Mucosa of stomach (tissue), 1 donor: Measurements from ENCODE around the gene GDAP2.

Experiments
- H3K27me3 ChIP-seq: one replicate; pipeline ENCODE4 v1.7.0; 2013; ENCODE audit warnings: mild to moderate bottlenecking, low read length; ENCODE audit not compliant: control insufficient read depth, insufficient read depth
- H3K36me3 ChIP-seq: one replicate; pipeline ENCODE4 v1.7.0; 2013; ENCODE audit warnings: low read length; ENCODE audit not compliant: control insufficient read depth, insufficient read depth
- H3K4me1 ChIP-seq: one replicate; pipeline ENCODE4 v1.7.0; 2013; ENCODE audit warnings: mild to moderate bottlenecking, low read length; ENCODE audit not compliant: control insufficient read depth, insufficient read depth
- H3K4me3 ChIP-seq: one replicate; pipeline ENCODE4 v1.7.0; 2013; ENCODE audit warnings: low read length
- H3K9ac ChIP-seq: one replicate; pipeline ENCODE4 v1.7.0; 2013; ENCODE audit warnings: mild to moderate bottlenecking, low read length, moderate library complexity
- H3K9me3 ChIP-seq: one replicate; pipeline ENCODE4 v1.7.0; 2013; ENCODE audit warnings: mild to moderate bottlenecking, low read length, moderate library complexity; ENCODE audit not compliant: control insufficient read depth
- donor health status: Pancreatic carcinoma.

Gene GDAP2

GRCh38 chr1:117832453-117832852, 97.0 kb downstream of the GDAP2 start:
- H3K4me3 ChIP-seq = no peak overlapping the region
- H3K36me3 ChIP-seq = no peaks in the 10 kb centered on the region
- no peaks in the 10 kb centered on the region for H3K27me3 ChIP-seq
- no peaks in the 10 kb centered on the region for H3K9me3 ChIP-seq
- no peak overlapping the region for H3K9ac ChIP-seq
- H3K4me1 ChIP-seq = no peaks in the 10 kb centered on the region

GRCh38 chr1:117830222-117830621, 99.2 kb downstream of the GDAP2 start:
- H3K9ac ChIP-seq = no peak overlapping the region
- no peak overlapping the region for H3K4me3 ChIP-seq
- no peaks in the 10 kb centered on the region for H3K36me3 ChIP-seq
- no peaks in the 10 kb centered on the region for H3K9me3 ChIP-seq
- peaks cover 10% of the 10 kb centered on the region for H3K4me1 ChIP-seq
- no peaks in the 10 kb centered on the region for H3K27me3 ChIP-seq

DNA sequence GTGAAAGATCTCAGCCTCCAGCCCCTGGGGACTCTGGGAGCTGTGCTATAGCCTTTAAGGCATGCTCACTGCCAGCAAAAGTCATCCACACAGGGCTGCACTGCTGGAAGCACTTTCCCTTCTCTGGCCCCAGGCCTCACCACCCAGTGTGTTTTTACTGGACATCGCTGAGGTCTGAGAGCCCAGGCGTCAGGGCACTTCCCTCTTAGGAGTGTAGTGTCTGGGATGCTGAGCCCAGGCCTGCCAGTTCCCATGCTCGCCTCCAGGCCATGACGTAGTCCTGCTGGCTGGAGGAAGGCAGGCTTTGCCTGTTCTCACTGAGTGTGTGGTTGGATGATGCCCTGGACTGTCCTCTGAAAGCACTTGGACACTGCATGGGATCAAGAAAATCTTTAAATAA, 101.2 kb downstream of the GDAP2 start:
- Histone ChIP-seq H3K4me3 (no peak overlapping the region), H3K27me3 (no peaks in the 10 kb centered on the region), H3K36me3 (no peaks in the 10 kb centered on the region), H3K9me3 (no peaks in the 10 kb centered on the region), H3K4me1 (peaks cover 20% of the 10 kb centered on the region), H3K9ac (no peak overlapping the region)

DNA sequence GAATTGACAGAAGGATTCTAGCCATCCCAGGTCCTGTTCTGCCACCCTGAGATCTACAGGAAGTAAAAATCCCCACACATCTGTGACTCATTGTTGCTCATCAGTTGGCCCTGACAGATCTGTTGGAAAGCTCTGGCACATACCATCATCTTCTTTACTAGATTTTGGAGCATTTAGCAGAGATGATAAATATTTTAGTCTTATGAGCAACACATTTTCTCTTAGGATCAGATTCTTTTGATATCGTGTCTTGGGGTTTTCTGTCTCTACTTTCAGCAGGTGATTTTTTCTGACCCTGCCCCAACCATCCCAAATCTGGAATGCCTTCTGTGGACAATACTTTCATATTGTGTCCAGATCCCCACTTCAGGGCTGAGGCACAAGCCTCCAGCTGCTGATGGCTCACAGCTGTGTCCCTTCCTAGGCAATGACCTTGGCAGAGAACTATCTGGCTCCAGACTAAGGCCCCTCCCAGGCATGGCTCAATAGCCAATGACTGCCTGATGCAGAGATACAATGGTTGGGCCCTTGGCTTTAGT, 102.8 kb downstream of the GDAP2 start:
- no peaks in the 10 kb centered on the region for H3K27me3 ChIP-seq
- peaks cover 26% of the 10 kb centered on the region for H3K4me1 ChIP-seq
- no peaks in the 10 kb centered on the region for H3K36me3 ChIP-seq
- H3K9me3 ChIP-seq = no peaks in the 10 kb centered on the region
- no peak overlapping the region for H3K9ac ChIP-seq
- H3K4me3 ChIP-seq = no peak overlapping the region

DNA sequence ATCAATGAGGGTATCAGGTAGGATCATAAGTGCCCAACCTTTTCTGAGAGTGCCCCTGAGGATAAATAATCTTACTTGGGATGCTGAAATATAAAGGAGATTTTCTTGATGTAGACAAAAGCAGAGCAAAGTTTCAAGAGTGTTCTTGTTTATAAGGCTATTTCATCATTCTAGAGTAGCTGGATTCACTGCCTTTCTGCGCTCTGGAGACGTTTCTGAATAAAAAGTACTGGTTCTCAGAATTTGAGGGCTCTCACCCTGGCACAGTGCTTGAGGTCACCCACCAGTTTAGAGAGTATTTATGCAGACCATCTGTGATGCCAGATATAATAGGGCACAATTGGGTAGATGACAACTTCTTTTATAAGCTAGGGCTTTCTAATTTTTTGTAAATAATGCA, 103.3 kb downstream of the GDAP2 start:
- H3K9ac ChIP-seq = no peak overlapping the region
- H3K4me1 ChIP-seq = peaks cover 31% of the 10 kb centered on the region
- no peak overlapping the region for H3K4me3 ChIP-seq
- H3K36me3 ChIP-seq = no peaks in the 10 kb centered on the region
- H3K9me3 ChIP-seq = no peaks in the 10 kb centered on the region
- H3K27me3 ChIP-seq = no peaks in the 10 kb centered on the region

- Histone ChIP-seq H3K4me1 (peaks cover 38% of the 10 kb centered on the region), H3K9me3 (no peaks in the 10 kb centered on the region), H3K36me3 (no peaks in the 10 kb centered on the region), H3K27me3 (no peaks in the 10 kb centered on the region), H3K9ac (no peak overlapping the region), H3K4me3 (no peak overlapping the region)
These were observed 104.0 kb downstream of the GDAP2 start for GRCh38 chr1:117825414-117825813.

- Histone ChIP-seq H3K4me3 (no peak overlapping the region), H3K4me1 (peaks cover 38% of the 10 kb centered on the region), H3K27me3 (no peaks in the 10 kb centered on the region), H3K36me3 (no peaks in the 10 kb centered on the region), H3K9ac (no peak overlapping the region), H3K9me3 (no peaks in the 10 kb centered on the region)
These were observed 104.8 kb downstream of the GDAP2 start for GRCh38 chr1:117824616-117825015.

DNA sequence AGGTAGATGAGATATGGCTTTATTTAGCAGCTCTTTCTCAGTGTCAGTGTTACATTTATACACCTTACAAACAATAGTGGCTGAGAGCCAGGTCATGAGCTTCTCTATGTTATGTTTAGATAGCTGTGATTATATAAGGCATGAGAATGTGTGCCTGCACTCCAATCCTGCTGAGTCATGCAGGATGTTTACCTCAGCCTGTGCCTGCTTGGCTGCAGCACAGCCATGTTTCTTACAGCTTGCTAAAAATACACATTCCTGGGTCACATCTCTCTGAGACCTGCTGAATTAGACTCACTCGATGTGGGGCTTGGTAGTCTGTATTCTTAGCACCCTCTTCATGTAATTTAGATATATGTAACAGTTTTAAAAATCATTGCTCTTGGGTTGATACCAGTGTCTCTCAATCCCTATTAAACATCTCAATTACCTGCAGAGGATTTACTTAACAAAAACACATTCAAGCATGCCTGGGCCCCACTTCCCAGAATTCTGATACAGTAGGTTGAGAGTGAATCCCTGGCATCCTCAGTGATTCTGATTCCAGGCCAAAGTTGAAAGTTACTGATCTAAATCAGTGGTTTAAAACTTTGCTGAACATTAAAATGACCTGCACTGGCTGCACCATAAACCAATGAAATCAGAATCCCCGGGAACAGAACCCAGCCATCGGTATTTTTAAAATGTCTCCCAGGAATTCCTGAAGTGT, 107.5 kb downstream of the GDAP2 start:
- no peaks in the 10 kb centered on the region for H3K27me3 ChIP-seq
- peaks cover 38% of the 10 kb centered on the region for H3K4me1 ChIP-seq
- no peaks in the 10 kb centered on the region for H3K36me3 ChIP-seq
- H3K9ac ChIP-seq = no peak overlapping the region
- H3K4me3 ChIP-seq = no peak overlapping the region
- H3K9me3 ChIP-seq = no peaks in the 10 kb centered on the region

DNA sequence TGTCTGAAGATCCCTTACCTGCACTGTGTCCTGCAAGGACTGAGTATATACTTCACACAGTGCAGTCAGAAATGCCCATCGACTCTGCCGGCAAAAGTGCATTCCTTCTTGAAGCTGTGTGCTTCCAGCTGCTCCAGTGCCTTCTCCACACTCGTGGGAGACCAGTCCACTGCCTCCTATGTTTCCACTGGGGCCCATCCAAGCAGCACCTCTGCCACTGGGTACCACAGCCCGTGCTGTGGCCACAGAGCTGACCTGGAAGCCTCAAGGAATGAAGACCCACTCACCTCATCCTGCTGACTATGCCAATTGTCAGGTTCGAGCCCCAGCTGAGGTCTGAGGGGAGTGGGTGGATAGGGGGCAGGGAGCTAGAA, 108.1 kb downstream of the GDAP2 start:
- Histone ChIP-seq H3K9ac (no peak overlapping the region), H3K27me3 (no peaks in the 10 kb centered on the region), H3K36me3 (no peaks in the 10 kb centered on the region), H3K9me3 (no peaks in the 10 kb centered on the region), H3K4me1 (peaks cover 36% of the 10 kb centered on the region), H3K4me3 (no peak overlapping the region)

DNA sequence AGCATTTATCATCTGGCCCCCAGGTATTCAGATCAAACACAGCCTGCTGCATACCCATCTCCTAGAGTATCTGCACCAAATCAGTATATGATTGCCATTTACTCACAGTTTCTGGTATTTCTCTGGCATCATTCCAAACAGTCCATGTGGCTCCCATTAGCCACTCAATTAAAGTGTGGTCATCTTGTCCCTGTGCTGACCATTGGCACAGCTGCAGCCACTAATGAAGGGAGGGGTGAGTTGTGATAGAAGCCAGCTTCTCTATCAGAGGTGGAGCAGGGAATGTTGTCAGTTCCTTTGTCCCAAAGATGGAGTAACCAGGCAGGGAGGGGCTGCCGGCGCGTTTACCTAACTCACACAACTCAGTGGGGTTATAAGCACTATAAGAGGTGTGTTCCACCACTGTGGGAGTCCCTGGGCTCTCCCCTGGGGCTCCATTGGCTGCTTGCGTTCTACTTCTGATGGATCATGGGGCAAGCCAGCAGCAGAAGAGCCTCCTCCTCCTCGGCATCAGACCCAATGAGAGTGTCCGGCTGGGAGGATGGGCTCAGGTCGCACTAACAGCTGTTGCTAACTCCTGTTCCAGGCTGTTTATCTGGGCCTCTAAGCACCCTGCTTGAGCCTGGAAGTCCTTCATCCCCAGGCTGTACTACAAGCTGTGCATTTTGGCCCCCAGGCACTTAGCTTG, 108.6 kb downstream of the GDAP2 start:
- Histone ChIP-seq H3K27me3 (no peaks in the 10 kb centered on the region), H3K36me3 (no peaks in the 10 kb centered on the region), H3K4me1 (peaks cover 31% of the 10 kb centered on the region), H3K4me3 (no peak overlapping the region), H3K9ac (no peak overlapping the region), H3K9me3 (no peaks in the 10 kb centered on the region)

GRCh38 chr1:117820096-117820495, 109.3 kb downstream of the GDAP2 start:
- no peaks in the 10 kb centered on the region for H3K27me3 ChIP-seq
- H3K36me3 ChIP-seq = no peaks in the 10 kb centered on the region
- H3K9ac ChIP-seq = no peak overlapping the region
- H3K4me1 ChIP-seq = peaks cover 28% of the 10 kb centered on the region
- no peak overlapping the region for H3K4me3 ChIP-seq
- H3K9me3 ChIP-seq = no peaks in the 10 kb centered on the region

DNA sequence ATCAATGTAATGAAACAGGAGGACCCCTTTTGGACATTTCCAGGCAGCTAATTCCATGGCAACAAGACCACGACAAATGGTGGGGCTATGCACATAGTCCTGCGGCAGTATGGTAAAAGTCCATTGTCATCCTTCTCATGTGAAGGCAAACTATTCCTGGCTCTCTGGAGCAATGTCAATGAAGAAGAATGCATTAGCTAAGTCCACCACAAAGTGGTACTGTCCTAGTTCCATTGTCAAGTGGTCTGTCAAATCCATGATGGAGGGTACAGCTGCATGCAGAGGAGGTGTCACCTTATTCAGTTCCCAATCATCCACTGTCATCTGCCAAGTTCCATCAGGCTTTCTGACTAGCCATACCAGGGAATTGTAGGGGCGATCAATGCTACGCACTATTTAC, 110.1 kb downstream of the GDAP2 start:
- peaks cover 21% of the 10 kb centered on the region for H3K4me1 ChIP-seq
- H3K4me3 ChIP-seq = no peak overlapping the region
- no peak overlapping the region for H3K9ac ChIP-seq
- no peaks in the 10 kb centered on the region for H3K36me3 ChIP-seq
- H3K9me3 ChIP-seq = no peaks in the 10 kb centered on the region
- no peaks in the 10 kb centered on the region for H3K27me3 ChIP-seq
